Right lobe of liver (tissue), 6 donors: ENCODE measurements around the gene HOXA9. TPM values are rescaled to one million over a fixed set of nuclear protein-coding genes. Genes with fewer than 3 reads are reported as not detected.
A peak's percentile ranks its signal among the peaks of the same experiment; 100 is the strongest.

Experiments
- ATAC-seq, 4 donors: fragments of 200-7000 bp; cut with Tn5 transposase; one replicate each; pipeline ENCODE4 v1.9.1; 2020; ENCODE audit warnings: mild to moderate bottlenecking in 4 of 4, moderate library complexity in 4 of 4
- DNase-seq, 3 donors: peaks; one replicate each; pipeline ENCODE4 v3.0.0-alpha.2; 2020
- H3K27ac ChIP-seq, 3 donors: fragments of 200-600 bp; one replicate each; pipeline ENCODE4 v1.8.0; 2022
- H3K27me3 ChIP-seq, 2 donors: fragments of 200-600 bp; one replicate each; pipeline ENCODE4 v1.8.0; 2022
- H3K36me3 ChIP-seq, 4 donors: fragments of 200-600 bp; sonication (generic) in 1 of 4; one replicate each; pipeline versions ENCODE4 v1.5.1 to v1.8.0; 2017 to 2022; ENCODE audit warnings: control low read depth in 1 of 4
- H3K4me1 ChIP-seq, 4 donors: fragments of 200-600 bp; sonication (generic) in 1 of 4; one replicate each; pipeline versions ENCODE4 v1.5.1 to v1.8.0; 2017 to 2022; ENCODE audit warnings: control low read depth in 1 of 4
- H3K4me3 ChIP-seq, 3 donors: fragments of 200-600 bp; one replicate each; pipeline ENCODE4 v1.8.0; 2022
- H3K9me3 ChIP-seq, 4 donors: fragments of 200-600 bp; sonication (generic) in 1 of 4; one replicate each; pipeline versions ENCODE4 v1.5.1 to v1.8.0; 2017 to 2022; ENCODE audit warnings: control low read depth in 1 of 4
- CTCF ChIP-seq, 4 donors: fragments of 200-600 bp in 3 of 4; fragments of 450-650 bp in 1 of 4; IDR thresholded peaks; one replicate each; pipeline versions ENCODE4 v1.5.1 to v1.8.0; 2016 to 2022; ENCODE audit warnings: antibody characterized with exemption in 4 of 4, mild to moderate bottlenecking in 2 of 4
- POLR2A ChIP-seq: fragments of 450-650 bp; IDR thresholded peaks from one replicate; pipeline ENCODE4 v1.6.1; 2017; ENCODE audit warnings: antibody characterized with exemption, mild to moderate bottlenecking
- WGBS: methylation state at CpG from one replicate; pipeline ENCODE4 v1.1.6; 2018; ENCODE audit warnings: low coverage, low lambda C conversion rate; ENCODE audit not compliant: insufficient coverage; ENCODE audit errors: missing lambda C conversion rate; 5-methylcytosine and 5-hydroxymethylcytosine counted together
- intact Hi-C, 2 donors: fragments of 100-400 bp; cut with DNase I; formaldehyde crosslinking; loops; one replicate each; pipeline versions ENCODE4 v1.11.2 to v1.14.1; 2022
- total RNA-seq, 6 experiments: library from RNA; depleted of rRNA in 2 of 6; stranded (reverse); fragments of >200 nt in 2 of 6; fragmentation: NEBNext Ultra II Directional in 3 of 6; extraction: Animal tissue kit (Norgen Biotek cat#: 25700) in 3 of 6; gene quantifications; one replicate each; pipeline versions ENCODE4 v1.1.0 to v1.2.4, GENCODE V29; 2016 to 2023
- donor health status: DM: no; HTN: yes; CAD: no.
- donor health status: DM: no; HTN: no; CAD: no.
- donor health status: DM: no; HTN: no; CAD: no.
- donor health status: DM: no; HTN: yes; CAD: no.
- donor health status: DM: no; HTN: yes; CAD: no.

Gene HOXA9
- total RNA-seq, 6 experiments from 2014 or later, result 0.09 TPM; not detected in 5

DNA sequence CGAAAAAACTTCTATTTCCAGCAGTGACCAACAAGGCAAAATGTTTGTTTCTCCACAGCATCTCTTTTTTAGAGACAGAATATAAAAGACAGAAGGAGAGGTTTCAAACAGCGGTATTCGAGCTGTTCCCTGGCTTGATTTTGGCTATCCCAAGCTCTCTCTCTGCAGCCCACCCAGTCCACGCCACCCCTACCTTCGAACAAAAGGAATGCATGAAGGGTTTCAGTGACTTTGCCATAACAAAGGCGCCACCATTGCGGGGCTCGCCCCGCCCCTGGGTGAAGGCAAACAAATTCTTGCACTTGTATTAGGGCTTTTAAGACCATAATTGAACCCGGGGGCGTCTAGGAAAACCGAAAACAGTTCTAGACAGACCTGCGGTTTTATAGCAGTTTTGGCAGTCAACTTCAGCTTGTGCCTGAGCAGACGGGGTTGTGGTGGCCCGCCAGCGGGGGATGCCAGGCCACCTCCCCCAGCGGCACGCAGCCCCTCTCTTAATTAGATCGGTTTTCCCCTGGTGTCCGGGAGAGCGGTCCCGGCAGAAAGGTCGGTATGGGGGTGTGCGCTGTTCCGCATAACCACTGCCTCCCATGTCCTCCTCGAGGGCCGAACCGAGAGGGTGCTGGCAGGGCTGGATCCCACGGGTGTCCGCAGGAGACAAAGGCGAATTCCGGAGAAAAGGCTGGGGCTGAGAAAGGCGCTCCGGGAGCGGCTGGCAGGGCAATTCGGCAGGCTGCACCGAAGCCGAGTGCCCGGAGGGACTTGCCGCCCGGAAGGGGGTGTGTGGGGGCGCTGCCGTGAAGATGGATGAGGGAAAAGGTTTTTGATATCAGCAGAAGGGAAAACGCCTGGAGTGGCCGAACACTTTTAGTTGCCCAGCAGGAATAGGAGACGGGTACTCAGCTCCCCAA, 22.4 kb upstream of the HOXA9 start:
- 5% methylated on average over 38 of the region's 46 CpGs for WGBS
- no peaks in the 10 kb centered on the region for H3K36me3 ChIP-seq
- intact Hi-C loops, result no loop called here
- peaks cover 17 to 88% of the 10 kb centered on the region in 2 donors for H3K27me3 ChIP-seq
- no peaks in the 10 kb centered on the region for H3K9me3 ChIP-seq
- TF ChIP-seq CTCF (IDR thresholded peaks at IDR 0.05) (no peak), POLR2A (no peak)
- no peak overlapping the region for H3K4me3 ChIP-seq
- H3K27ac ChIP-seq, result no peak overlapping the region
- DNase-seq (peak in 2 of 3 donors; percentile 32 to 36), ATAC-seq (no peak)
- H3K4me1 ChIP-seq, result peaks cover 0 to 25% (median 2%) of the 10 kb centered on the region in 4 donors

DNA sequence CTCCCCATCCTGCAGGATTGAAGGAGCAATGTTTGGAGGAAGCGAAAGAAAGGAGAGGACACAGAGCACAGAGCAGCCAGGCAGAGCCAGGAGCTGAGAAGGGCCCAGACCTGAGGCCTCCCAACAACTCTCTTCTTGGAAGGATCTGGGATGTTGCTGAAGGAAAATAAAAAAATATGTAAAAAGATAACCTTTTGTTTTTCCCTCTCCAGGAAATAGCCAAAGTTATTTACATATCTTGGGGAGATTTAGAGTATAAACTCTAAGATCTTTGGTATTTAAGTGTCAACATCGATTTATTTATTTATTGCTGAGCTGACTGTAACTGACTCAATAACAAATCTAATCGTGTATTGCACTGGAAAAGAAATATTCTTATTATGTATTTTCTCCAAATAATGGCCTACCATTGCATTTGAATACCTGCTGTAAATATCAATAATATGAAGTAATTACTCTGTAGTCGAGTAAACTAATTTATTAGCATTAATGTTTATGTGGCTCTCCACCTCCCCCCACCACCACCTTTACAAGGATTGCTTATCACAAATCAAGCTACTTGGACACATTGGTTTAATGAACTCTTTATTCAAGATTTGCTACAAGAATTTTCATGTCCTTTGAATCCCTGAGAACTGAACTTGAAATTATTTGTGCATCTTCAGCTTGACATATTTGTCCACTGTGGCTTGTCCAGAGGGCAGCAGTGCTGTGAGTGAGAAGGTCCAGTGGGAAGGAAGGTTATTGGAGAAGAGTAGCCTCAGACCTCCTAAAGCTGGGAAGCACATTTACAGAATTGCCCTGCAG, 21.5 kb upstream of the HOXA9 start:
- ATAC-seq (no peak), DNase-seq (no peak)
- intact Hi-C loops, result no loop called here

GRCh38 chr7:27185854-27186667, 20.7 kb upstream of the HOXA9 start:
- ATAC-seq (no peak), DNase-seq (peak in 2 of 3 donors; percentile 27 to 31)
- Histone ChIP-seq H3K36me3 (no peaks in the 10 kb centered on the region), H3K9me3 (no peaks in the 10 kb centered on the region), H3K27ac (no peak overlapping the region), H3K27me3 (peaks cover 22 to 87% of the 10 kb centered on the region in 2 donors), H3K4me3 (no peak overlapping the region), H3K4me1 (peaks cover 0 to 20% (median 0%) of the 10 kb centered on the region in 4 donors)
- 5% methylated on average over 16 of the region's 24 CpGs for WGBS
- intact Hi-C loops, result no loop called here
- TF ChIP-seq POLR2A (no peak), CTCF (IDR thresholded peaks at IDR 0.05) (no peak)

More for the DNA sequence above, 21.5 kb upstream of the HOXA9 start:
- Histone ChIP-seq H3K36me3 (no peaks in the 10 kb centered on the region), H3K27ac (no peak overlapping the region), H3K27me3 (peaks cover 22 to 92% of the 10 kb centered on the region in 2 donors), H3K9me3 (no peaks in the 10 kb centered on the region), H3K4me3 (no peak overlapping the region), H3K4me1 (peaks cover 0 to 20% (median under 1%) of the 10 kb centered on the region in 4 donors)
- no peak for TF ChIP-seq POLR2A
- TF ChIP-seq CTCF (IDR thresholded peaks at IDR 0.05), result no peak
- 16% methylated on average over 4 of the region's 4 CpGs for WGBS
